Stimulated activated CD8-positive, alpha-beta memory T cell treated with anti-CD3 and anti-CD28 coated beads, Interleukin-7, amount 100 ng/mL, for 4 hours (primary cell): ENCODE measurements around the gene ELMO1.

Experiments used
- DNase-seq, 2 donors: peaks; one replicate each; pipeline ENCODE4 v3.0.0-alpha.2; 2020; ENCODE audit warnings: low read depth in 2 of 2

The ELMO1 gene

DNA sequence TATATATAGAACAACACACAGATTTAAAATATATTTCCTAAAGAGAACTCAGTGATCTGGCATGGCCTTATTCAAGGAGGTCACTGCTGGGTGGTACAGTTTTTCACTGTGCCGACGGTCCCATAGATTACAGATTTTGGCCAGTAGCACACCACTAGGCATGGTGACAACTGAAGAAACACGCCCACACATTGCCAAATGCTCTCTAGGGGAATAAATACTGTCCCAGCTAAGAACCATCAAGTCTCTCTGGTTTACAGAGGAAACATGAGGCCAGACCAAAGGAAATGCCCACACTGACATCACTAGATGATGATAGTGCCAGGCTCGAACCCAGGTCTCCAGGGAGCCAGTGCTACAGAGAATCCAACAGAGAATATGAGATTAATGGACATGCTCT is 316.8 kb downstream of the ELMO1 start:
- DNase-seq: no peak

DNA sequence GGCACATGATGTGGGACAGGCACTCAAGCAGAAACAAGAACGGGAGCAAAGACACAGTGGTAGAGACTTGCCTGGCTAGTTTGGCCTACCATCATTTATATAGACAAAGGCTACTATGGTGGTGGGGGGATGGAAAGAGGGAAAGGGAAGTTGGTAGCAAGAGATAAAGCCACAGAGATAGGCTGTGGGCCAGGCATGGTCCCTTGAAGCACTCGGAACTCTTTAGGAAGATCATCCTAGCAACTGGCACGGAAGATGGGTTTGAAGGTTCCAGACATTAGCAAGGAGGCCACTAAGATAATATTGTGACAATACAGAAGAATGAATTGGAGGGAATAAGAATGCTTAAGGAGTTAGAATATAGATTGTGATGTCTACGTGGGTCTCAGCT is 319.6 kb downstream of the ELMO1 start:
- DNase-seq: no peak

DNA sequence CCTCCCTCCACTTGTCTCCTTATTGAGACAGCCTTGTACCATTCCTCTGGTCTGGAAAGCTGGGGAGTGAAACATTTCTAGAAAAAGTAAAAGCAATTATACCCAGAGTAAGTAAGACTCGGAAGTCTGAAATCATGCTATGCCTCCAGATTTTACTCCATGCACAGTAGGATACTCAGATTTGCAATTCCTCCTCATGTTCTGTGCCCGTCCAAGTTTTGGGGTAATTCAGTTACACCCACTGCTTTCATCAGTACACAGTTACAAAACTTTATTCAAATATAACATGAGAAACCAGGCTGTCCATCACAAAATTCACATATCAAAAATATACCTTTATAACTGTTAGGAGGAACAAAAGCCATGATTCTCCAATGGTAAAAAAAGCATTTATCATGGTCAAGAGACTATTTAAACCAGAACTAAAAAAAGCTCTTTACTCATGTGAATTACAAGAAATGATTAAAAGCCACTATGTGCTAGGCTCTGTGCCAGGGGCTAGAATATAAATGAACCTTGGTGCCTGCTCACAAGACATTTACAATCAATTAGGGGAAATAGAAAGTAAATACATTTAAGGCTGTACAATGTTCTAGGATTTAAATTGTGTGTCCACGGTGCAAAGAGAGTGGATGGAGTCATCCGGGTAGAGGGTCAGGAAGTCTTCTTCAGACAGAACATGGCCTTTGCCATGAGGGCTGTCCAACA is 320.2 kb downstream of the ELMO1 start:
- no peak for DNase-seq

DNA sequence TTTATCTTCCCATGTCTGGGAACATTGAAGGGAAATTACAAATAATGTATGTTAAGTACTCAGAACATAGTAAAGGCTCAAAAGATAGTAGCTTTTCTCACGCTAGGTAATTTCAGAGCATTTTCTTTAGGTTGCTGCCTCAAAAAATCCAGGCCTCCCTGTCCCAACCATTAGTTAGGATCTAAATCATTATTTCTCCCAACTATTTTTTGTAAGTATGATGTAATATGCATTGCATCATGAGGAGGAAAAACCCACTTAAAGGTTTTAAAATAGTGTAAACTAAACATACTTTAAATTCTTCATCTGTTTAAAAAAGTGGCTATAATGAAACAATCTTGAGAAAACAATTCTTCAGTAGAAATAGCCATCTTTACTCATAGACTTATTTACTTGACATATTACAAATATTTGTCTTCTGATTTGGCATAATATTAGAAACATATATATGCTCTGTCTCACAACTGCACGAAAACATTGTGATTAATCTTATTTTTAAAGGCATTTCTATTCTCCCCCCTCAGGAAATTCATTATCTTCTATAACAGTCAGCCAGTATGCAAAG is 329.3 kb downstream of the ELMO1 start:
- no peak for DNase-seq

DNA sequence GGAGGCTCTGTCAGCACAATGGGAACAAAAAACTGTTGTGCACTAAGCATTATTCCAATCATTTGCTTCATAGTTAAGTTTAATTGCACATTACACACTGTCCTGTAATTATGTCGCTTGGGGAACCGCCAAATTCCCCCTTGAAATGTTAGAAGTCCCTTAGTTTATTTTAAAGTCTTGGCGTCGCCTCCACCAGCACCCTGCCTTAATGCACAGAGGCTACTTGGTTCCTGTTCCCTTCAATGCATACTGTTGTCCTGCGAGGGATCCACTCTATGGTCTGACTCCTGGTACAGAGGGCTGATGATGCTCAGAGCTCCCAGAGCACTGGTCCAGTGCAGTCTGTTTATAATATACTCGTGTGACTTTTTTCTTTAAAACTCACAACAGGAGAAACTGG is 330.7 kb downstream of the ELMO1 start:
- DNase-seq: no peak

DNA sequence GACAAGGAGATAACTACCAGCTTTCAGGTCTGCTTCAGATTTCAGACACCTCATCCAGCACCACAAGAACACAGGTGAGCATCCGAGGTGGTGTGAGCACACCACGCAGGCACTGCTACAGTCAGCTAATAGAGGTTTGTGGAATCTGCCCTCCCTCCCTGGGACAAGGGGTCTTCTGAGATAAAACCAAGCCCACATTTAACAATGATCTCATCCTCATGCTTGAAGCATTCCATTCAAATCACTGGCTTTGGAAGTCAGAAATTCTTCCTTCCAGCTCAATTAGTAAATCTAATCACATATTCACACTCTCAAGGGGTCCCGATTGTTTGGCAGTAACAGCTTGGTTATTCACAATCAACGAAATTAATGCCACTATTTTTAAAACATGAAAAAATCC is 331.4 kb downstream of the ELMO1 start:
- DNase-seq: no peak

DNA sequence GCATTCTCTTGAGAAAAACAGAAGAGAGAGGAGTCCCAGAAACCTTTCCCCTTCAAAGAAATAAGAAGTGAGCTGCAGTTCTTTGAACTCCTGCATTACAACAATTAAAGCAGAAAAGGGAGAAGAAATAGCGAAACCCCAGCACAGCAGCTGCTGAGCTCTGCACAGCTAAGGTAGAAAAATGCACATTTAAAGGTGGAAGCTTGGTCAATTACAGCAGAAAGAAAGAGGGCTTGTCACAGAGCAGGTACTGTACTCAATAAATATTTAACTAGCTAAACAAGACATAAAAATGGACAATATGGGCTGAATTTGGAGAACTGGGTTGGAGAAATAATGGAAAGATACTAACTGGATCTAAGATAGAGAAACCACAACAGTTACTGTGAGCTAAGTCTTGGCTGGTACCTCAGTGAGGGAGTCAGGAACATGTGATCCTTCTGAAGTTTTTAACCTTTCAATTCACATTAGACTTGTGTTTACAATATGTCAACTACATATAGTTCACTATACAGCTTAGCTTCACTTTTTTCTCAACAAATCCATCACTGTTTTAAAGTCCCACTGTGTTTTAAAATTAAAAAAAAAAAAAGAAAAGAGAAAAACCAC is 332.5 kb downstream of the ELMO1 start:
- DNase-seq: no peak

DNA sequence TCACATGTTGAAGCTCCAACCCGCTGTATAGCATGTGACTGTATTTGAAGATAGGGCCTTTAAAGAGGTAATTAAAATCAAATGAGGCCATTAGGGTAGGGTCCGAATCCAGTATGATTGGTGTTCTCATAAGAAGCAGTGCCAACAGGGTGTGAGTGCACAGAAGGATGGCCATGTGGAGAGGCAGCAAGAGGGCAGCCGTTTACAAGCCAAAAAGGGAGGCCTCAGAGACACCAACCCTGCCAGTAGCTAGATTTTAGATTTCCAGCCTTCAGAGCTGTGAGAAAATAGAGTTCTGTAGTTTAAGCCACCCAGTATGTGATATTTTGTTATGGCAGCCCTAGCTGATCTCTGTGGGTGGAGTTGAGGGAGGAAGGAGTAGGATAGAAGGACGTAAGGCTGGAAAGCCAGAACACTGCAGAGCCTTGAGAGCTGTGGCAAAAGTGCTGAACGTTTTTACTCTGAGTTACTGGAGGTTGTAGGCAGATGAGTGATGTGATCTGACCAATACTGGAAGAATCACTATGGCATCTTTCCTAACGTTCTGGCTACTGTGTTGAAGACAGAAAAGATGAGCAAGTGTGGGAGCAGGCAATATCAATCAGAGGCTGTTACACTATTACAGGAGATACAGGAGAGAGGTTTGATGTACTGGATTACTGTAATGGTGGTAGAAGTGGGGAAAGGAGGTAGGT is 334.9 kb downstream of the ELMO1 start:
- DNase-seq: no peak

DNA sequence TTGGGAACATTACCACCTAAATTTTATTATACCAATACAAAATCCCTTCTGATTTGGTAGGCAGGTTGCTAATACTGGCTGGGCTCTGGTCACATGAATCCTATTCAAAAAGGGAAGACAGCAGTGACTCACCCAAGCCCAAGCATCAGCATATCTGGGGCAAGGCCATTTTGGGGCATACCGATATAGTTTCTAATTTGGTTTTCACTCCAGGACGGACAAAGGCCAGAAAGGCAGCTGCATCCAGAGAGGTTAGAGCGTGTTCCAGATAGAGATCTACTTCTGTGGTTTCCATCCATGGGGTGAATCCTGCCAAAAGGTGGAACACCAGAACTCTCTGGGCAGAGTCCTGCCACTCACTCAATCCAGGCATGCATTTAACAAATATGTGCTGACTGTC is 335.8 kb downstream of the ELMO1 start:
- no peak for DNase-seq

DNA sequence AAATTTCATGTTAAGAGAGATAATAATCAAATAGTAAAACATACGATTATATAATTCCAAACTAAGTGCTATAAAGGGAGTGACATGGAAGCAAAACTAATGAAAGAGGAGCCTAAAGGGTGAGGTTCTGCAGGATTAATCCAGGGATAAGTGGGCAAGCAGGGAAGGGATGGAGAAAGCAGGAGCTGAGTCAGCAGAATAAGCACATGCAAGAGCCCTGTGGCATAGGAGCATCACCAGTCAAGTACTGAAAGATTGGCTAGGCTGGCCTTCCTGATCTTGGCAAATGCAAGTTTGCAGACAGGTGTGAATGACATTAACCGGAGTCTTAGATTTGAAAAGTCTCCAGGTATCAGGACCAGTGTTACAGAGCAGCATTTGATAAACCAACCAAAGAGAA is 336.4 kb downstream of the ELMO1 start:
- DNase-seq: no peak

DNA sequence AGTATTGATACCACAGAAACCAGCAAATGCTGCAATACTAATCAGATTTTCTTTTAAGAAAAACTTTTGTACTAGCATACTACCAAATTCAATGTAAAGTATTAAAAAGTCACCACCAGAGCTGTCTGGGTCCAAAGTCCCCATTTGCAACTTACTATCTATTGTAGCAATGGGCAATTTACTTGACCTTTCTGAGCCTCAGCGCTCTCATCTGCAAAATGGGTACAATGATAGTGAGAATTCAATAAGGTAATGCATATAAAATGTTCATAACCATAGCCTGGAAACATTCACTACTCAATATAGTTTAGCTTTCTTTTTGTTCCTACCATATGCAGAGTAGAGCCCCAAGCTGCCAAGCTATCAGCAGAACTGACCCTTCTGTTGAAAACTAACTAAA is 337.2 kb downstream of the ELMO1 start:
- DNase-seq: no peak

DNA sequence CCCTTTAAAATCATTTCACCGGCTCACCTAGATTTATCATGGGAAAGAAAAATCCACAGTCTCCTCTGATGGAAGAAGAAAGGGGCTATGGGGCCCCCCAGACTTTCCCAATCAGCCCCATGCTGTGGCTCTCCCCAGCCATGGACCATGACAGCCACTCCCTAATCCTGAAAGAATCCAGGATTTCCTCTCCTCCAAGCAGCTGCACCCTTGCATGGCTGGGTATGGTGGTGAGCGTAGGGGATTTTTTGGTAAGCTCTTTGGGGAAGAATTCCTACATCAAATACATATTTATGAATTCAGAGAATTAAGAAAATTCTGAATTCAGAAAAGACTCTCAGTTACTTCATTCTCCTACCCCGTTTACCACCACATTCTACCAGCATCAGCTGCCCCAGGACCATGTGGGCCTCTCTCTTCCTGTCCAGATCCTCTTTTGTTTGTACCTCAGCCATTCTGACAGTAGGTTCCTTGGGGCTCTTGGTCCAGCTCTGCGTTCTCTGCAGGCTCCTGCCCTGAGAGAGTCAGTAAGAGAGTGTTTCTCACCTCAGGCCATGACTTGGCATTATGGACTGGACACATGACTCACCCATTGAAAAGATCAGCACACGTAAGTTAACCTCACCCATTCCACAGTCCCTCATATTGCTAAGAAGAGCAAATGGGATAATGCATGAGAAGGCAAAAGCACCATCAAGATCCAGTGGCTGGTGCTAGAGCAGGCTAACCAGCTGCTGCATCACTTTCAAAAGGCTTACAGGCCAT is 337.8 kb downstream of the ELMO1 start:
- no peak for DNase-seq

DNA sequence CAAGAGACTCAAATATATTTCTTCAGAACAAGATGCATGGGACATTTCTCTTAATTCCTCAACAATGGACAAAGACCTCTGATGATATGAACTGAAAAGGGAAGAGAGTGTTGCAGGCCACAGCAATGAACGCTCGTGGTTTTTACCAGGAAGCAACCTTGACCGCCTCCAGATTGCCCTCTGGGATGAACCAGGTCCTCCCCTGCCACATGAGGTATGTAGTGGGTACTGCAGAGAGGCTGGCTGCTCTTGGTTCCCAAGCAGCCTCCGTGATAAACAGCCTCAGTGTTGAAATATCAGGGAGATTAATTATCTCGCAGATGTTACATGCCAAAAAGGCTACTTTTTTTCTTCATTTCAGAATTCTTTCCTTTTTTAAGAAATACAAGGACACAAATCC is 338.8 kb downstream of the ELMO1 start:
- DNase-seq: no peak

DNA sequence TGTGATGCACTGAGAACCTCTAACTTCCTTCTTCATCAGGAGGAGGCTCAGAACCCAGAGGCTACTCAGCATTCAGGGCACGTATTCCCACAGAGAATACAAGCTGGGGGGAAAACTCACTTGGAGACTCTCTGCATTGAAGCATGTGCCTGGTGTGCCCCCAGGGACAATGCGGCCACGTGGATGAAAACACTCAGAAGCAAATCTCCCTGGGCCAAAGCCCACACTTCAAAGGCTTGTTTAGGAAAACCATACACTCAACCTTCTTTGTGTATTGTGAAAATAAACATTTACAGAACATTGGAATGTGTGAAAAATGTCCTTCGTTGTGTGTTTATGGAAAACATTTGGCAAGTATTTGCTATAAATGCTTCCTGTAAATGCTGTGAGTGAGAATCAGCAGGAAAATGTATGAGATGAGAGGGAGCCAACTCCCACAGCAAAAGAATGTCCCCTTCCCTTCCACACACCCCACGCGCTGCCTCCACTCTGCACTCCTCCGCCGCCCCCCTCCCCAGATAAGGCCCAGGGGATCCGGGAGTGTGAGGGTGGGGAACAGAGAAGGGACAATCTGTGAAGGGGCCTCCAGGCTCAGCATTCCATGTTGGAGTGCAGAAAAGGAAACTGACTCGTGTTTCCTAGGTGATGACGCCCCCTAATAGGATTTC is 339.5 kb downstream of the ELMO1 start:
- DNase-seq: no peak

DNA sequence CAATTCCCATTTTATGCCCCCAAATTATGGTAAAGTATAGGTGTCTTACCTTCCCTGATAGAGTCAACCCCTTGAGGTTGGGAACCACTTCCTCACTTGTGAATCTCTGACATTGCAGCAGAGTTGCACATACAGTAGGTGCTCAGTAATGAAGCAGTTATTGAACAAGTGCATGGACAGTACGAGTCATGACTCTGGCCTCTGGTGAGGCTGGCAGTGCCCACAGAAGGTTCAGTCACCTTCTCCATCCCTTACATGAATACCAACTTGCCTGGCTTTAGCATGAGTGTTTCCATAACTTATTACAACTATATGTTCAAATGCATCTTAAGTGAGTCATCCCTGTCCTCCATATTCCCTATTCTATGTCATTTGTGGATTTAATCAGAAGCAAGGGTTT is 340.0 kb downstream of the ELMO1 start:
- no peak for DNase-seq

DNA sequence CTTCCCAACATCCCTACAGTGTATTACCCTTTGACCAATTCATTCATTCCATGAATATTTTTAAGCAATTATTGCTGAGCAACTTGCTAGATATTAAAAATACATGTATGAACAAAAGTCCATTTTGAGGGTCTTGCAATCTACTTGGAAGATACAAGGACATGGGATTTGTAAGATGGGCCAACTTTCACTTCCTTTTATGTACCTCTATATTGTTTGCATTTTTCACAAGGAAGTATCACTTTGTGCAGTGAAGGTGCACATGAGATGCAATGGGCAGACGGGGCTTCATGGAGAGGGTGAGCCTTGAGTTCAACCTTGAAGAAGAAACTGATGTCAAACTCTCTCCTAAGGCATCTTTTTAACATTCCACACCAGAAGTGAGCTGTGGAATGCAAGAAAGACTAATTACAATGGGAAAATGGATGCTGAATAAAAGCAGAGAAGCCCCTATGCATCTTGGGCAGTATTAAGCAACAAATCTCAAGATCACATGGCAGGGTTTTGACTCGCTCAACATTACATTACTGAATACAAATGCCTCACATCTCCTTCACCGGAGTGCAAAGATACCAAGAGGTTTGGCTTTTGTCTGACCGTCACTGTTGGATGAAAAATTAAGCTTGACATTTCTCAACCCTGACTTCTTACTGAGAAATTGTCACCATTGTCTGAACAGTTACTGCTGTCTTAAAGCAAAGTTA is 341.5 kb downstream of the ELMO1 start:
- DNase-seq: no peak

DNA sequence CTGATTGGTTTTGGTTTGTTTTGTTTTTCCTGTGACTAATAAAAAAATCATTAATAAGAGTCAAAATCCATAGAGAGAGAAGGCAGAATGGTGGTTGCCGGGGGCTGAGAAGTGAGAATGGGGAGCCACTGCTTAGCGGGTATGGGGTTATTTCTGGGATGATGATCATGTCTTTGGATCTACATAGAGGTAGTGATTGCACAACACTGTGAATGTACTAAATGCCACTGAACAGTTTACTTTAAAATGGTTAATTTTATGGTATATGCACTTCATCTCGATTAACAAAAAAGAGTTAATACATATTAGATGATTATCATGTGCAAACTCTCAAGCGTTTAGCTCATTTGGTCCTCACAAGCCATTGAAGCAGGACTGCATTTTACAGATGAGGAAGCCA is 342.9 kb downstream of the ELMO1 start:
- no peak for DNase-seq

DNA sequence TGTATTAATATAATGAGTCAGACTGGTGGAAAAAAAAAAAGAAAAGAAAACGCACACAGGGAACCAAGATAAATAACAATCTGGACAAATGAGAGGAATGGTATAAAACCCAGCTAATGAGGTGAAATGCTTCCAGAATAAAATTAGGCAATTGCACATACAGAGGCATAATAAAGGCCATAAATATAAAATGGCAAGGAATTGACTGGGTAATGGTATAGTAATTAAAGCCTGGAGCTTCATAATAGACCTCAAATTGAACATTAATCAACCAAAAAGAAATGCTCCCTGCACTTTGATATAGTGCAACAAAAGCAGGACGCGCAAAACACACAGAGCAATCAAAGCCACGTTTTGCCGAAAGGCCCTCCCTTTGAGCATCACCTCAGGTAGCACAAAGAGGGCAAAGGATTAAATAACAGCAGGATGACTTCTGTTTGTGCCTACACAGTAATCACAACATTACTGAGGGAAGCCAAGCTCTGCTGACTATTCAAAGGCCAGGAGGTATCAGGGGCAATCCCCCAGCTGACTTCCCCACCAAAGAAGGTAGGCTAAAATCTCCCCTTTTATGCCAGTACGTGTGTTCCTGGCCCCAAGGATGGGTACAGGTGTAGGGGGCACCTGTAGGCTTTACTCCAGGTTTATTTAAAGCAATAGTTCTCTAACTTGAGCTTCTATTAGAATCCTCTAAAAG is 343.7 kb downstream of the ELMO1 start:
- DNase-seq: no peak

DNA sequence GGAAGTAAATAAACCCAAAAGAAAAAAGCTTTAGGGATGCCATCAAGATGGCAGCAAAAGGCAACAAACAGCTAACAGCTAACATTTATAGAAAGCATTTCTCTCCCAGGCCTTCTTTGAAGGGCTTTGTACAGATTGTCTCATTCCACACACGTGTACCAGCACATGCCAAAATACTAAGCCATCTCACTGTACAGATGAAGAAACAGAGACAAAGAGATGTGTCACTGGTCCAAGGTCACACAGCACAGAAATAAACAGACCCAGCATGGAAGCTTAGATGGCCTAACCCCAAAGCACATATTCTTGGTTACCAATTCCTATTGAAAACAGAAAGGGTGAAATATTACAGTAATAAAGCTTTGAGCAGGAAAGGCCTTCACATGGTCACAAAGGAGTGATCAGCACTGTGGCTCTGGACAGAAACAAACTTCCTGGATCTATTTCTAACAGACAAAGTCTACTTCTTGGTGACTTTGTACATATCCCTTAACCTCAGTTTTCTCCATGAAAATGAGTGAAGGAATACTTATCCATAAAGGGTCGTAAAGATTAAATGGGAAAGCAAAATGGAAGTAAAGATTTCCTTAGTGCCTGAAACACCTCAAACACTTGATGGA is 346.0 kb downstream of the ELMO1 start:
- DNase-seq: no peak

DNA sequence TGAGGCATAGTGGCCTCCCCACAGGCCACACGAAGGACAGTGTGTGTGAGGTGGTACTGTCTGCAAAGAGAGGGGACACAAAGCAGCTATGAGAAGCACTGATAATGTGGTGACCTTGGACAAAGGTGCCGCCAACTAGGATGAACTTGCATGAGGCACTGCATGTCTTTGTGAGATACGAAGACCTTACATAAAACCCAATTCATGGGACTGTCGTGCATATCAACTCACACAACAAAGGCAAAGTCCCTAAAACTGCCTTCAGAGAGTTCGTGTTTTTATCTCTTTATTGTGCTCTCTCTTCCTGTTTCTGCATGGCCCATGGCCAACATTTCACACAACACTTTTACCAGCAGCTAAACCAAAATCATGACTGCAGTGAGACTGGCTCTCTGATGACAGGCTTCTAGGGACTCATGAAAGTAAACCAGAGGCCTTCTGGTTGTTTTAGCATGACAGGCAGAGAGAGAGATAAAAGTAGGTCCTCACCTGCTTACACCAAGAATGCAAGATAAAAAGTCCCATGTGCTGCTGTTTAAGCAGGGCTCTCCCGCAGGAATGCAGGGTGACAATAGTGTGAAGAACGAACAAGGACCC is 347.8 kb downstream of the ELMO1 start:
- no peak for DNase-seq
